ENCODE data around the gene CGRRF1.

CGRRF1 gene, protein sequence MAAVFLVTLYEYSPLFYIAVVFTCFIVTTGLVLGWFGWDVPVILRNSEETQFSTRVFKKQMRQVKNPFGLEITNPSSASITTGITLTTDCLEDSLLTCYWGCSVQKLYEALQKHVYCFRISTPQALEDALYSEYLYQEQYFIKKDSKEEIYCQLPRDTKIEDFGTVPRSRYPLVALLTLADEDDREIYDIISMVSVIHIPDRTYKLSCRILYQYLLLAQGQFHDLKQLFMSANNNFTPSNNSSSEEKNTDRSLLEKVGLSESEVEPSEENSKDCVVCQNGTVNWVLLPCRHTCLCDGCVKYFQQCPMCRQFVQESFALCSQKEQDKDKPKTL

DNA sequence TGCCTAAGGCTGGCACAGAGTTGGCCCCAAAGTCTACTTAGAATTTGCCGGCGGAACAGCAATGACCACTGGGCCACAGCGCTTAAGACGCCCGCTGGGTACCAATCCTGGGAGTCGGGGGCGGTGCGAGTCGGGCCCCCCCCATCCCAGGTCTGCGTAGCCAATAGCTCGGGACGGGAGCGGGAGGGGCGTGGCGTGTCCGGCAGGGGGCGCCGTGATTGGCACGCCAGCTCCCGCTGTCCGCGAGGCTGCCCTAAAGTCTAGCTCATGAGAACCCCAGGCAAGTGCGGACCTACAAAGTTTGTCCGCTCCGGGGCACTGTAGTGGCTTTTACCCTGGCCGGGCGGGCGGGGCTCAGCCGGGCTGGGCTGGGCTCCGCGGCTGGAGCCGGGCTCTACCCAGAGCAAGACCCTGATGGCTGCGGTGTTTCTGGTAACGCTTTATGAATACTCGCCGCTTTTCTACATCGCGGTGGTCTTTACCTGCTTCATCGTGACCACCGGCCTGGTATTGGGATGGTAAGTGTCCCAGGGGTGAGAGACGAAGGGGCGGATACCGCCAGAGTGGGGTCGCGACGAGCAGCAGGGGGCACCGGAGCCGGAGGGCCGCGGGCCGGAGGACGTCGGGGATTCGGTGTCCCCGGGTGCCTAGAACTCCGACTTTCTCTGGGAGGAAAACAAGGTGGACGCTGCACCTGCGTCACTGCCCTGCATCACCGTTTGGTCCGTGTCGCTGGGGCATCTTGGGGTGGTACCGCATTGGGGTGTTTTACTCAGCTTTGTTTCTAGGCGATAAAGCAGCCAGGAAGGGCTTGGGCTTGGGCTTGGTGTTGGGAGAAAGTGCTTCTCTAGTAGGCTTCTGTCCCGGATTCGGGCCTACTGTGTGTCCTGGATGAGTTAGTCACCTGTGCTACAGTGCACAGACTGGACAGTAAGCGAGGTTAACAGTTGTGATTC lies at the start of gene CGRRF1:
Gene CGRRF1 (plus strand): TSS at position 361 of the 956 bp plus-strand sequence. CDS start 54 bp downstream, at position 415.
- peak; percentile 97 for DNase-seq (ENCODE audit: low spot score)

DNA sequence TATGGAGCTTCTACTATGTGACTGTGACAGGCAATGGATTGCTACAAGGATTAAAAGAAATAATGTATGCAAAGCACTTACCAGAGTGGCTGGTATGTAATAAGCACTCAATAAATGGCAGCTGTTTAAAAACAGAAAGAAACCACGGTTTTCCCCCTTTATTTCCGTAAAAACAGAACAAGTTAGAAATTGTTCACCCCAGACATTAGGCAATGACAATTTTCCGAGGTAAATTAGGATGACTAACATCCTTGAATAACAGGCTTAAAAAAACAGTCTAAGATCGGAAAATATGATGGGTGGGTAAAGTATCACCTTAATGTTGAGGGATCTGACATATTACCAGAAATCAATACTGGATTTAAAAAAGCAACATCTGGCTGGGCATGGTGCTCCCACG lies 47.7 kb upstream of the CGRRF1 start:
- DNase-seq (ENCODE audit: low spot score), result no peak

DNA sequence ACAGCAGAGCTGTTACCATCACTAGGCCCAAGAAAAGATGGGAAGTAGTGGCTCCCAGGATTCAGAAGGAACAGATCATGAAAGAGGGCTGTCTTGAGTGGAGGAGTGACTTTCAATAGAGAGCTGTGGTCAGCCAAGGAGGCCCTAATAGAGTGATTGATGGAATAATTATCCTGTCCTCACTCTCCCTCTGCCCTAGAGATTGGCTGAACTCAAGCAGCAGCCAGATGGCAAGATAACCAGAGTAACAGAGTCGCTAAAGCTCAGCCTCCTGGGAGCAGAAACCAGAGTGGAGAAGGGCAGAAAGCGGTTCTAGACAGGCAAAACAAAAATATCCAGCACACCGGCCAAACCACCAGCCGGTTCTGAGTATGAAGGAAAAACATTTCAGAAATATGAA lies 44.1 kb upstream of the CGRRF1 start:
- no peak for DNase-seq (ENCODE audit: low spot score)

DNA sequence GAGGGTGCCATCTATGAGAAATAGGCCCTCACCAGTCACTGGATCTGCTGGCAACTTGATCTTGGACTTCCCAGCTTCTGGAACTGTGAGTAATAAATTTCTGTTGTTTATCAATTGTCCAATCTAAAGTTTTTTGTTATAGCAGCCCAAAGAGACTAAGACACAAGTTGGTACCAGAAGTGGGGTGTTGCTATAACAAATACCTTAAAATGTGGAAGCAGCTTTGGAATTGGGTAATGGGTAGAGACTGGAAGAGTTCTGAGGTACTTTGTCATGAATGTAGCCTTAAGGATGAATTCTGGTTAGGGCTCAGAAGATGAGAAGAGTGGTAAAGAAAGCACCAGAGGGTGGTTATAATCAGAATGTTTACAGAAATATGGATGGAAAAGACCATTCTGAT lies 42.4 kb upstream of the CGRRF1 start:
- no peak for DNase-seq (ENCODE audit: low spot score)

DNA sequence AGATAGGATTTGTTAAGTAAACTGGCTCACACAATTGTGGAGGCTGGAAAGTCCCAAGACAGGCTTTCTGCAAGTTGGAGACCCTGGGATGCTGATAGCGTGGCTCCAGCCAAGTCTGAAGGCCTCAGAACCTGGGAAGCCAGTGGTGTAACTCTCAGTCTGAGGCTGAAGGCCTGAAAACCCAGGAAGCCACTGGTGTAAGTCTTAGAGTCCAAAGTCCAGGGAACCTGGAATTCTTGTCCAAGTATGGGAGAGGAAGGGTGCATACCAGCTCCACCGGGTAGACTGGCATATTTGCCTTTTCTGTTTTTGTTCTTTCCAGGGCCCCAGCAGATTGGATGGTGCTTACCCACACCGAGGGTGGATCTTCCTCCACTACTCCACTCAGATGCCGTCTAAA lies 39.0 kb upstream of the CGRRF1 start:
- DNase-seq (ENCODE audit: low spot score), result no peak

DNA sequence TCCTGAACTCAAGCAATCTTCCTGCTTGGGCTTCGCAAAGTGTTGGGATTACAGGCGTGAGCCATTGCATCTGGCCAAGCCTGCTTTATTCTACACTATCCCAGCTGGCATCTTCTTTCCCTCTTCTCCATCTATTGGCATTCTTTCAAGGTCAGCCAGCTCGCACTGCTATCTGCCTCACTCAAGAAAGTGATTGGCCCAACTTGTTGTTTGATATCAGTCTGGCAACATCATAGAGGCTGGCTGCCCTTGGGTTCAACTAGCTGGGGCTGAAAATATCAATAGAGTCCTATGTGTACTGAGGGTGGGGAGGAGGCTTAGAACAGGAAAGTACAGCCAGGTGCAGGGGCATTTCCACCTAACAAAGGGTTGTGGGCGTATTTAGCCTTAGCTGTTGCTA lies 38.1 kb upstream of the CGRRF1 start:
- DNase-seq (ENCODE audit: low spot score), result no peak

DNA sequence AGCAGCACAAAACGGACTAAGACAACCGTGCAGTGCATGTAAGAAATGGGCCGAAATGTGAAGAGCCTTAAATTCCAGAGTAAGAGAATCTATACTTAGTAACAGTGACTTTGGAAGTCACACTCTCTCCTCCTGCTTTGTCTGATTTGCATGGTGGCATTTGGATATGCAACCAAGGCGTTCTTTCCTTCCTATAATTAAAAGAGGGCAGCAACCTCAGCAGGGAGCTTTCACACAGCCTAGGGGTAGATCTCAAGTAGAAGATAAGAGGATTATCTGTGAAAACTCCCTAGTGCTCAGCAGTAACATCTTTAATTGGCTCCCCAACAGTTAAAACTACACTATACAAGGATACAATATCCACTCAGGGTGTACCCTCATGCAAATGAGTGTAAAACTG lies 37.4 kb upstream of the CGRRF1 start:
- no peak for DNase-seq (ENCODE audit: low spot score)

DNA sequence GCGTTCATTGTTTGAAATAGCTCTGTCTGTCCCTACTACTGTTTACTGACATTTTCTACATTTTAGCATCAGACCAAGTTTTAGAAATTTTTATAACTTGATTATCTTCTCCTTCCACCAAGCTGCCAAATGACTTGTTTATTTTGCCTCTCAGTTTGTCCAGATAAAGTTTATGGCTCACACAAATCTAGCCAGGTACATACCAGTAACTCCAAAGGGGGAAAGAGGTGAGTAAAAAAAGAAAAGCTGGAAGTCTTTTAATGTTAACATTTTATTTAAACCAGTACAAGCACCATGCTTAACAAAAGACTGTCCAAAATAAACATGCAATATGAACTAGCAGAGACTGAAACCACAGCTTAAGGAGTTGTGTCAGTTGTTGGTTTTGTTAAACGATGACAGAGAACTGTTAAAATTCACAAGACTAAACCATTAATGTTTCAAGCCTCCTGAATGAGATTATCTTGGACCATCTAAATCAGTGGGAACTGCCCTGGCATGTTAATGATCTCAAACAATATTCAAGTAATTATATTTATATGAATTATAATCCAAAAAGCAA lies 35.4 kb upstream of the CGRRF1 start:
- DNase-seq (ENCODE audit: low spot score), result no peak

DNA sequence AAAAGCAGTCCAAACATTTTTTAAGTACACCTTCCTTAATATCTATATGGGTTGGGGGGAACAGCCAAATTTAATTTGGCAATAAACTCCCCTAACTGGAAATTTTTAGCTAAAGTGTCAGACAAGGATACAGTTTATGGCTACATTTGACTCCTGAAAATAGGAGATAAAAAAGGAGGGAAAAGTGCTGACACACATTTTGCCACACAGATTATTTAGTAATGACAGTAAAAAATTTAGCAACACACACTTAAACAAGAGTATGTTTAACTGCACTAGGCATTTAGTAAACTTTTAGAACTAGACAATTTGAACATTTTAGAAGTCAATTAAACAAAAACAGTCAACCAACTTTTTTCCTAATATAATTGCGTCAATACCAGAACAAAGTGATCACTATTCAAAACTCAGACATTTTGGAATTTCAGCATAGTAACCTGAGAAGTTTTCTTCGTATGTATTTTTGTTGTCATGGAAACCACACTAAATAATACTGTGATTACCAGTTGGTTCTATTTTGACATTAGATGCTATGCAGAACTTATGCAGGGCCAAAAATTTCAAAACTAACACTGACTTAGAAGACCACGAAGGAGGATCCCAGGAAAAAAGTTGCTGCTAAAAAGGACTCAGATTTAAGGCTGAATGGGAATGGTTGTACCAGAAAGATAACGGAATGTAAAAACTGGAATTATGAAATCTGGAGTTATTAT lies 34.4 kb upstream of the CGRRF1 start:
- no peak for DNase-seq (ENCODE audit: low spot score)

DNA sequence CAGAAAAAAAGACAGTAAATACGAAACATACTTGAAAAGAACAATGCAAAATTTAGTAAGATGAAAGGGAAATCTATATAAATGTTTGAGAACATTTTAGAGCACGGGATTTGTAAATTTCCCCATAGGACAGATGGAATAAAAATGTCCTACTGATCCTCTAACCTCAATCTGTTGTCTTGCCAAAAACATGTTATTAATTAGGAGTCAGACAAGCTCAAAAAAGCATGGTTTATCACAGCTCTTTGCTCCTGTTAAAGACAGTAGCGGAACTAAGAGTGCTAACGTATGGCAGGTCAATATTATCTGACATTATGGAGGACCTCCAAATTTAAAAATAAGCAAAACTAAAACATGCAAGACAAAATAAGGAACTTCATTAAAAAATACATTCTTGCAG lies 33.8 kb upstream of the CGRRF1 start:
- no peak for DNase-seq (ENCODE audit: low spot score)

DNA sequence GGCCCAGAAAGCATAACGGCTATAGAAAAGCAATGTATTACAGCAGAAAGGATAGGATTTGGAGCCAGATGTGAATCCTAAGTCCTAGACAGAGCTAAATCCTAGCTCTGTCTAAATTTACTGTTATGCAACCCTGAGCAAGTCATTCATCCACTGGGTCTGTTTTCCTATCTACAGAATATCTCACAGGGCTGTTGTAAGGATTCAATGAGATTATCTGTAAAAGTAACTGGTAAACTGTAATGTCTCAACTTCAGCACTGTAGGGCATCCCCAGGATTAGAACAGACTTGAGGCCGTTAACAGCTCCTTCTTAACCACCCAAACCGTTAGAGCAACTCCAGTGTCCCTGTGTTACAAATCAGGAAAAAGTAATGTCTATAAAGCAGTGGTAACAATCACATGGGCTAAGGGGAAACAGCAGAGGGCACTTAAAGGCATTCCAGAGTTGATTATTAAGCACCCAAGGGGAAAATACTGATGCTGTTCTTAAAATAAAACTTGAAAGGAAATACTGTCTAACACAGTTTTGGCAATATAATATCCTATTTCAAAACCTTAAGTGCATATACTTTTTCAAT lies 31.0 kb upstream of the CGRRF1 start:
- no peak for DNase-seq (ENCODE audit: low spot score)

DNA sequence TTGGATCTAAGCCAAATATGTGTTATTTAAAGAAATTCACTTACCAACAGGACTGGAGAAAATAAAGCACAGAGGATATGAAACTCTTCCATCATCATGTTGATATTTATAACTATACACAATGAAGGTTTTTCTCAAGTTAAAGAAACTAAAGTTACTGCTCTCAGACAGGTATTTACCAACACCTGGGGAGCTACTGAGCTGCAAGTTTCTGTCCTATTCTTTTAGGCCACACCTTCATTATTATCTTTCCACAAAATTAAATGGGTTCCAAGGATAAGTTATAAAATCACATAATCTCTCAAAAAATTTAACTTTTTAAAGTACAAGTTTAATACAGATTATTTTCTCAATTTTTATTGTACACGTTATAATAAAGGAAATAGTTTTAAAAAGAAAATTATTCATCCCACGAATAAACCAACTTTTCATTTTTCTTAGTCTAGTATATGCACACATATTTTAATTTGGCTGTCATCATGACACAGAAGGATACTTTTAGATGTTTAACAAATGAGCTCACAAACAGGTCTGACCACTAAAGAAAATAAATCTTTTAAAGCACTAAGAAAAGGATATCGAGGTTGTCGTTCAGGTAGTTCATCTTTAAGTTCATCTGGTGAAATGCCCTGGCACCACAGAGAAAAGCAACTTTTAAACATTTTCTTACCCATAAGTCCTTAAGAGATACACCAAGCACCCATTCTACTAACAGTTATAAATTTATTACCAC lies 28.7 kb upstream of the CGRRF1 start:
- no peak for DNase-seq (ENCODE audit: low spot score)

DNA sequence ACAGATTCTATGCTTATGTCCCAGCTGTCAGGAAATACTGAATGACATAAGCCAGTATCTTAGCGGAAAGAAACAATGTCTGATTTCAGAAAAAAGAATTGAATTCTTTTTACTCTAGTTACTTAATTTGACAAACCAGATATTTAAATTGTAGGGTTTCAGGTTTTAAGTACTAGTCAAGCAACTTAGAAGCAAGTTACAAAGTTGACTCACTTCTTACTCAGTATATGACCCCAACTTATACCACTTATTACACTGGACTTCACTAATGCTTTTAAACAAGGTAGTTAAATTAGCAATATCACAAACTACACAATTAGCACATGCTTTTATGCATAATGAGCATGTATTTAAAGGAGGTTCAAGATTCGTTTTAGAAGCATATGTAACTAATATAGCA lies 28.0 kb upstream of the CGRRF1 start:
- no peak for DNase-seq (ENCODE audit: low spot score)

DNA sequence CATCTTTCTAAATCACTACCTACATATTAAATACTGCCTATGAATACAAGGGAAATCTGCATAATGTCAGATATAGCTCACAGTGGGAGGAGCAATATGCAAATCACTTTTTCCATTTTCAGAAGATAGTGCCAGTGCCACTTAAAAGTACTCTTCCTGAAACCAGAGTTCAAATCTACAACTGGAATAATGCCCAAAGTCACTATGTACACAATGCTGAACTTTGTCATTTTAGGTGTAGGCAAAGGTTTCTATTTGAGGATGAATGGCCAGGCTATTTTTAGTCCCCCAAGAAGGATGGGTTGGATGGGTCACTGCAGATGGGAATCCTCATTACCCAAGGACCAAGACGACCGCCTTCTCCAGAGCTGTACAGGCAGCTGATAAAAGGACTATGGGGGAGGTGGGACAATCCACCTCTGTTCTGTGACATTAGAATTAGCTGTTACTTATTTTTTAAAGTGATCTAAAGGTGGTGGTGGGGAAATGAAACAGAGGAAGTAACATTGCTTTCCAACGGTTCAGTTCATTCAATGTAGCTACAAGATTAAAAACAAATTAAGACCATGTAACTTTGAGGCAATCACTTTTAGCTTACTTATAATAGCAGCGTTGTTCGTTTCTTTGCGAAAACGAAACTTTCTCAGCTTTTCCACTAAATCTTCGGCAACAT lies 26.5 kb upstream of the CGRRF1 start:
- peak; percentile 43 for DNase-seq (ENCODE audit: low spot score)

DNA sequence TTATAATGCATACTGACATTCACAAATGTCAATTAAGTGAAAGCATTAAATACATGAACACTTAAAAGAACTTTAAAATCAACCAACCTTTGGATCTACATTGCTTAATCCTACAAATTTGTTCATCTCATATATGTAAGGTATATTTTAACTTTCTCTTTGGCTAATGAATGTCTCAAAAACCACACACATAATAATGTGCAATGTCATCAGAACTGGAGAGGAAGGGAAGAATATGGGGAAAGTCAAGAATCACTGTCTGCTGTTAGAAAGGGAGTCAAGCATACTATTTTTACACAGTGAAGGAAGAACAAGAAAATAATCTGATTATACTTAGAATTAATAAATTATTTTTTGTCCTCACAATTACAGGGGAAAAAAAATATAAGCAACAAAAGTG lies 25.9 kb upstream of the CGRRF1 start:
- DNase-seq (ENCODE audit: low spot score), result no peak

DNA sequence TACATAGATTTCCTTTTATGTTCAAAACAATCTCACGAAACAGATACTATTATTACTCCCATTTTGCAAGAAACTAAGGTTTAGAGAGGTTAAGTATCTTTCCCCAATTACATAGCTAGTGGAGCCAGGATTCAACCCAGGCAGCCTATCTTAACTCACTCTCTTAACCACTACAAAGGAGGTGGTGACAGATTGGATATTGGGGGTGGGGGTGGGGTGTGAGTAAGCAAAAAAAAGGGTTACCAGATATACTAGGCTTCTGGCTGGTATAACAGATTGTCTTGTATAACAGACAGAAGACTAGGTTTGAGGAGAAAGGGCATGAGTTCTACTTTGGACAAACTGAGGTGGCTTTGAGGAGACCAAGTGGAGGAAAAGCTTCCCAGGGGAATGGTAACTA lies 23.0 kb upstream of the CGRRF1 start:
- DNase-seq (ENCODE audit: low spot score), result no peak

DNA sequence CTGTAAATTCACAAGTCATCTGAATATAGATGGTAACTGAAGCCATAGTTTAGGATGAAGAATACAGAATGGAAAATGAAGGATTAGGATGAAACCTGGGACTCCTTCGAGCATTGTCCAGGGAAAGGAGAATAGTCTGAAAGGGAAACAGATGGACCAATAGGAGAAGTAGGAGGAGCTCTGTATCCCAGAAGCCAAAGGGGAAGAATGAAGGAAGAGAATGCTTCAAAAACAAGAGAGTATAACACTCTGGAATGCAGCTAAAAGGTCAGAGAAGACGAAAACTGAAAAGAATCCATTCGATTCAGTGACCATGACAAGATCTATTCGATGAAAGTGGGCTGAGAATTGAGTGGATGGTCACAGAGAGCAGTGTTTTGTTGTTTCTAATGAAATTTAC lies 21.9 kb upstream of the CGRRF1 start:
- no peak for DNase-seq (ENCODE audit: low spot score)

DNA sequence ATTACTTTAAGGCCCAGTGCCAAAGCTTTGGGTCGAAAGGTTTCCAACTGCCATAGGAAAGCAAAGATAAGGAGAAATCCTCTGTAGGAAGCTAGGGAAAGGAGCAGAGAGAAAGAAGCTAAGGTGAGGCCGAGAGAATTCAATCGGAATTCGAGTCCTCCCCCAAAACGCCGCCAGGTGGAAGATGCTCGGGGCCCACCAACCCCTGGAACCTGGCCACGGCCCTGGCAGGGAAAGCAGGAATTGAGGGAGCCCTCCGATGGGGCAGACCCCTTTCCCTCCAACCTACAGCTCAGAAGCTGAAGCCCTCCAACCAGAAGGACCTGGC lies 21.4 kb upstream of the CGRRF1 start:
- peak; percentile 44 for DNase-seq (ENCODE audit: low spot score)

DNA sequence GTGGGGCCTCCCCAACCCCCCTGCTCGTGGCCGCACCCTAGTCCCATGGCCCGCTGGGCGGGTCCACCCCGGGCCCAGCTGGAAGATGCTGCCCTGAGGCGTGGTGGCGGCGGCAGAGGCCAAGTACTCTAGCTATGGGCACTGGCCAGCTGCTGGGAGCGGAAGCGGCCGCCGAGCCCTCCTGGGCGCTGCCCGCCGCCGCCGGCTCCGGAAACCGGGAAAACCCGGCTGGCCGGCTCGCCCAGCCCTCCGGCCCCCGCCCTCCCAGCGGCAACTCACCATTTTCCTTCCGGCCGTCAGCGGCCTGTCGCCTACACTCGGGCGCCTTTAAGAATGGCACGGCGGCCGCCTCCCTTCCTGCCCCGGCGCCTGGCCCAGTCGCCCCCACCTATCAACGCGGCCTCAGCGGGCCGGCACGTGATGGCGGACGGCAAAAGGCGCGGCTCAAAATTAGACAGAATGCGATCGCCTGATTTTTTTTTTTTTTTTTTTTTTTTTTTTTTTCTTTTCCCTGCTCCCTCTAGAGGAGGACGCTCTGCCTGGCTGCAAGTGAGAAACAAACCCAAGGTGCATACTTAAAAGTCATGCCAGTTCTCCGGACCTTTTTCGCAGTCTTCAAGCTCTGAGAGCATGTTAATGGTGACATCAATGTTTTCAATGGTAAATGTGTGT lies 20.9 kb upstream of the CGRRF1 start, which contains the start of gene GMFB:
Gene GMFB (minus strand): TSS at position 335 of the 672 bp plus-strand sequence. CDS start 53 bp downstream, at position 282.
- DNase-seq (ENCODE audit: low spot score), result peak; percentile 92

DNA sequence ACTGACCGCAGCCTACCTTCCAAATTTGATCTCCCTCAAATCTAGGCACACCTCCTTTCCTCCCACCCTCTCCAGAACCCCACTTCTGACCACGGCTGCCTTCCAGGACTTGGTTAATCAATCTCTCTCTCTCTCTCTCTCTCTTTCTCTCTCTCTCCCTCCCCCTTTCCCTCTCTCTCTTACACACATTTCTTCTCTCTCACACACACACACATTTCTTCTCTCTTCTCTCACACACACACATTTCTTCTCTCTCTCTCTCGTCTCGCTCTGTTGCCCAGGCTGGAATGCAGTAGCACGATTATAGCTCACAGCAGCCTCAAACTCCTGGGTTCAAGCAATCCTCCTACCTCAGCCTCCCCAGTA lies 20.4 kb upstream of the CGRRF1 start:
- DNase-seq (ENCODE audit: low spot score), result no peak

Data from germinal center (tissue), 1 donor.